GM21737 (cell line): ENCODE data around the gene CCDC57.

ENCODE experiments used
- ATAC-seq: cut with Tn5 transposase; IDR thresholded peaks from one replicate; pipeline ENCODE4 v1.9.1; 2021; ENCODE audit warnings: mild to moderate bottlenecking, moderate library complexity; ENCODE audit not compliant: unreplicated experiment

Gene CCDC57

DNA sequence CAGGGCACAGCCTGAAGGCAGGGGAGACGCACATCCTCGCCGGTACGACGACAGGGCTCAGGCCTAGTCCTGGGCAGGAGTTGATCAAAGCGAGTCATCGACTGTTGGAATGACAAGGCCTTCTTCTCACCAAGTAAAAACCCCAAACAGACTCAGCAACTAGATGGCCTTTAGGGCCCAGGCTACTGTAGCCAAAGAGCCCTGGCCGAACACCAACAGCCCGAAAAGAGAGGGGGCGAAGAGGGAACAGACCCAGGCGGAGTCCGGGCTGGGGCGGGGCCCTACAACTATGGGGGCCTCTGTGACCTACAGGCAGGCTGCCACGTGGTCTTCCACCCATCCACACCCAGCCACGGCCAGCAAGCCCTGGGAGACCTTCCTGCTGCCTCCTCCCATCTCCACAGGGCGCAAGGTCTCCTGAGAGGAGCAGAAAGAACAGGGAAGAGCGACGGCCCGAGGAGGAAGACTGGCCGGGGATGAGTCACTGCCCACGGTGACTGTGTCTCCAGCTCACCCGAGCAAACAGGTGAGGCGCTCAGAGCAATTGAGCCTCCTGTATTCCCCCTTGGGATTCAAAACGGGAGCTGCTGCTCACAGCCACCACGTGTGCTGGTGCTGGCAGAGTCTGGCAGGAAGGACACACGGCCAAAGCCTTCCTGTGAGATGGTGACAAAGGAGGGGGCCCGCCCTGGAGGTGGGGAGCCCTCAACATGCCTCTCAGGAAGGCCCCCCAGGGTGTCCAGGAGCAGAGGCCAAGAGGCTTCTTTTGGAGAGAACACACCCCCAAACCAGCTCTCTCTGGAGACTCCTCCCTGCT lies 33.9 kb upstream of the CCDC57 start:
- ATAC-seq: no peak

DNA sequence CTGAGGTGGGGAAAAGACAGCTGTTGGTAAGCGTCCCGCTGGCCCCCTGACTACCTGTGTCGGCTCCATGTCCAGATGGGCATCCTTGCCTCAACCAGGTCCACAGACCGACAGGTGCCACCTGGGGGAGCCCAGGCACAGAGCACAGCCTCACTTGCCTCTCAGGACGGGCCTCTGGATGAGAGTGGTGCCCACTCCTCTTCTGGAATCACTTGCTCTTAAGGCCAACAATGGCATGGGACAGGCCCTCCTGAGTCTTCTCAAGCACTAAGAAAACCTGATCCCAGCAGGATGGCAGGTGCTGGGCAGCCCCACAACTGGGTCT lies 33.4 kb upstream of the CCDC57 start:
- no peak for ATAC-seq

- no peak for ATAC-seq
These were observed 32.7 kb upstream of the CCDC57 start for GRCh38 chr17:82245134-82246039.

DNA sequence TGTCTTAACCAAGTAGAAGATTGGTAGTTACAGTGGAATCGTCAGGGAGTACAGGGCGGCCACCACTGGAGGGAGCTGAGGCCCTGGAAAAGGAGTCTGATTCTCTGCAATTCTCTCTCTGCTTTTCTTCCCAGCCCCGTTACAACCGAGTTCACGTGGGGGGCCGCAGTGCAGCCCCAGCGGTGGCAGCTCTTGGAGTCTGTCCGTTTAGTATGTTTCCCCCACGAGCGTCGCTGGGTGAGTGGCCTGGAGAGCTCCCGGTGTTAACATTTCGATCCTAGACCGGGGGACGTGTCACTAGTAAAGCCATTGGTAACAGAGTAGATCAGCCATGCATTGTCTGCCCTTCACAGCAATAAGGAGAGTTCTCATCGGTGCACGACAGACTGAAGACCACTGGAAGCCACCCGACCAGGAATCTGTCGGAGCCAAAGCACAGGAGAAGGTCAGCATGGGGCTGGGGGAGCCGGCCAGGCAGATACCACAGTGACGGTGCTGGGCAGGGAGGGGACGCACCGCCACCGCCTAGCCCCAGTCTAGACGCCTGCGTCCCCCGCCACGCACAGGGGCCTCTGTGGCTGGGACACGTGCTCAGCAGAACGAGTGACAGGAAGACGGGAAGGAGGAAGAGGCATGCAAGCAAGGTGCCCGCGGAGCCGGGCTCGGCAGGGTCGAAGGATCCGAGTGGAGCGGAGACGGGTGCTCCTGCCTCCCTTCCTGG lies 31.9 kb upstream of the CCDC57 start:
- ATAC-seq: no peak

DNA sequence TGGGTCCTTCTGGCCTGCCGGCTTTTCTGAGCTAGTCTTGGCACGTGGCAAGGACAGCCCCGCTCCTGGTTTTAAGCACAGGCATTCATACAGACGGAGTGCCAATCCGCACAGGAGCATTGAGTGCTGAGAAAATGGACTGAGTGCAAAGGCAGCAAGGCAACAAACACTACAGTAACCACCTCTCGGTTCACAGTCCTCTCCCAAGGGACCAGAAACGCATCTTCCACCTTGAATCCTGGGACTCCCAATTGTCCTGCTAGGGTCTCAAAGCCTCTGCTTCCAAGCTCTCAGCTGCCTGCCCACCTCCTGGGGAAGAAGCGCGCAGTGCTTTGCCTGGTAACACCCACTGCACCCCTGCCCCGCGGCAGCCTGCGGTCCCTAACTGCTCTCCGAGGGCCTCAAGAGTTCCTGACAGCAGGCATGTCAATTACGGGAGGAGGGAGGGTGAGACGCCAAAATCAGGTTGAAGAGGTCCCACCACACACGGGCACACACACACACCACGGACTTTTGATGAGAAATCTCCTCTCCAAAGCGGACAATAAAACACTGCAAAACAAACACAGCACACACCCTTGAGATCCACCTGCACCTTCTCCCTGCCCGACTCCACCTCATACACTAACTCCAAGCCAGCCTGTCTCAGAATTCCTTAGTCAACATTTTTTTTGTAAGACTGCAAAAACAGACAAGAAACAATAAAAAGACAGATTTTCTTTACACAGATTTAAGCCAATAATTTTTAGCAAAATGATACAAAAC lies 31.2 kb upstream of the CCDC57 start:
- ATAC-seq: no peak

GRCh38 chr17:82242977-82243647 lies 30.5 kb upstream of the CCDC57 start:
- no peak for ATAC-seq

- no peak for ATAC-seq
These were observed 30.0 kb upstream of the CCDC57 start for GRCh38 chr17:82242698-82242976.

GRCh38 chr17:82241926-82242697 lies 29.5 kb upstream of the CCDC57 start:
- ATAC-seq: no peak

DNA sequence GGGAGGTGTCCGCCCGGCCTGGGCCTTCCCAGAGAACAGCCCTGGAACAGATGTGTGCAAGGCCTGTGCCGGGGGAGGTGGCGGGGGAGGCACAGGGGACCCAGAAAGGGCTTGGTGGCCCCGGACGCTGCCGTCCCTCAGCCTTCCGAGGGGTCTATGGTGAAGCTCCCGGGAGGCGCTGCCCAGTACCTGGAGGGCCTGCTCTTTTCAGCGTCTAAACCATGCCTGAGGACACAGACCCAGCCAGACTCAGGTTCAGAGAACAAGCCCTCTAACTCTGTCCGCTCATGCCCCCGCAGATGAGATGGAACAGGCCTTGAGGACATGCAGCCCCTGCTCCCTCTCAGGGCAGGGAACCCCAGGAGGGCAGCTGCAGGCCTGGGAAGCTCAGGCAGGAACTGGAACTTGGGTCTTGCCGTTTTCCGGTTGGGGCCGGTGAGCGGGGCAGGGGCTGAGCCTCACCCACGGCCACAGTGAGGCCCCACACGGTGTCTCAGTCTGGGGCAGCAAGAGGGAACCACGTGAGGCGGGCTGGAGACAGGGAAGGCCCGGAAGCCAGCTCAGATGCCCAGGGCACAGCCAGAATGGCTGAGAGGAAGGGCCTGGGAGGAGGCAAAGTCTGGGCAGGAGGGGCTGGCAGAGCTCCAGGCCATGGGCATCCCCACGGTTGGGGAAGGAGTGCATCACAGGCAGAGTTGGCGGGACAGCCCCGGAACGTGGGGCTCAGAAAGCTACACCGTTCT lies 28.7 kb upstream of the CCDC57 start:
- ATAC-seq: no peak

- ATAC-seq: no peak
These were observed 28.0 kb upstream of the CCDC57 start for GRCh38 chr17:82240506-82241182.

- no peak for ATAC-seq
These were observed 27.4 kb upstream of the CCDC57 start for GRCh38 chr17:82239926-82240505.

- no peak for ATAC-seq
These were observed 26.8 kb upstream of the CCDC57 start for GRCh38 chr17:82239401-82239925.

DNA sequence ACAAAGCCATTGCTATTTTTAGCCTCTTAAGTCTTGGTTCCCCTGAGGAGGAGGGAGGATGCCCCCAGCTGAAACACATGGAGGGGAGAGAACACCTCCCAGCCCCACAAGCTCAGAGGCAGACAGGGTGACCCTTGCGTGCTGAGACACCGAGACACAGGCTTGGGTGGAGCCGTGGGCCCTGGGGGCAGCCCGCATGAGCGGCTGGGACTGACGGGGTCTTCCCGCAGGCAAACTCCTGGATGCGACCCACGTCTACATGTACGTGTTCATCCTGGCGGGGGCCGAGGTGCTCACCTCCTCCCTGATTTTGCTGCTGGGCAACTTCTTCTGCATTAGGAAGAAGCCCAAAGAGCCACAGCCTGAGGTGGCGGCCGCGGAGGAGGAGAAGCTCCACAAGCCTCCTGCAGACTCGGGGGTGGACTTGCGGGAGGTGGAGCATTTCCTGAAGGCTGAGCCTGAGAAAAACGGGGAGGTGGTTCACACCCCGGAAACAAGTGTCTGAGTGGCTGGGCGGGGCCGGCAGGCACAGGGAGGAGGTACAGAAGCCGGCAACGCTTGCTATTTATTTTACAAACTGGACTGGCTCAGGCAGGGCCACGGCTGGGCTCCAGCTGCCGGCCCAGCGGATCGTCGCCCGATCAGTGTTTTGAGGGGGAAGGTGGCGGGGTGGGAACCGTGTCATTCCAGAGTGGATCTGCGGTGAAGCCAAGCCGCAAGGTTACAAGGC lies 26.0 kb upstream of the CCDC57 start:
- no peak for ATAC-seq

DNA sequence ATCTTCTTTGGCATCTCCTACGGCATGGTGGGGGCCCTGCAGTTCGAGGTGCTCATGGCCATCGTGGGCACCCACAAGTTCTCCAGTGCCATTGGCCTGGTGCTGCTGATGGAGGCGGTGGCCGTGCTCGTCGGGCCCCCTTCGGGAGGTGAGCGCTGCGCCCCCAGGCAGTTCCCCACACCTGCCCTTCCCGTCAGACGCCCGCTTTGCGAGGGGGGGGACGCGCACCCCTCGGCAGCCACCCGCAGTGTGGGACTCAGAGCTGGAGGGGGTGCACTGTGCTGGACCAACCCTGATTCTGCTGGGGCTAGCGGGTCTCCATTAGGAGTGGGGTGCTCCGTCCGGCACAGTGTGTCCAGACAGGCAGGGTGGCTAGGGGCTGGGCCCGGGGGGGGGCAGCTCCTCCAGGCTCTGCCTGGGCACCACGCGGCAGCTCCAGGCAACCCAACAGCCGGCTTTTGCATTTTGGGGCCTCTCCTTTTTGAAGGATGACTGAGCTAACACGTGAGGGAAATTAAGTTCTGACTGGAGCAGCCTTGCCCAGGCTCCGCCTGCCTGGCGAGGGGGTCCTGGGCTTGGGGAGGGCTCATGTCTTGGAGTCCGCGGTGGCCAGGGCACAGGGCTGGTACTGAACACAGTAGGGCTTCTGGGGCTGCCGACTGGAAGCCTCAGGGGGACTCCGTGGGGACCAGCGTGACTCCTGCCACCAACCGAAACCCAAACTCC lies 25.3 kb upstream of the CCDC57 start:
- no peak for ATAC-seq

GRCh38 chr17:82237083-82237745 lies 24.6 kb upstream of the CCDC57 start:
- no peak for ATAC-seq
